ENCODE data around the gene PGPEP1.
"Not testable (repeated sequence)": the region's sequence is repeated elsewhere in the genome, so short reads cannot be mapped to it uniquely, and the experiment has no call there.

PGPEP1 gene

DNA sequence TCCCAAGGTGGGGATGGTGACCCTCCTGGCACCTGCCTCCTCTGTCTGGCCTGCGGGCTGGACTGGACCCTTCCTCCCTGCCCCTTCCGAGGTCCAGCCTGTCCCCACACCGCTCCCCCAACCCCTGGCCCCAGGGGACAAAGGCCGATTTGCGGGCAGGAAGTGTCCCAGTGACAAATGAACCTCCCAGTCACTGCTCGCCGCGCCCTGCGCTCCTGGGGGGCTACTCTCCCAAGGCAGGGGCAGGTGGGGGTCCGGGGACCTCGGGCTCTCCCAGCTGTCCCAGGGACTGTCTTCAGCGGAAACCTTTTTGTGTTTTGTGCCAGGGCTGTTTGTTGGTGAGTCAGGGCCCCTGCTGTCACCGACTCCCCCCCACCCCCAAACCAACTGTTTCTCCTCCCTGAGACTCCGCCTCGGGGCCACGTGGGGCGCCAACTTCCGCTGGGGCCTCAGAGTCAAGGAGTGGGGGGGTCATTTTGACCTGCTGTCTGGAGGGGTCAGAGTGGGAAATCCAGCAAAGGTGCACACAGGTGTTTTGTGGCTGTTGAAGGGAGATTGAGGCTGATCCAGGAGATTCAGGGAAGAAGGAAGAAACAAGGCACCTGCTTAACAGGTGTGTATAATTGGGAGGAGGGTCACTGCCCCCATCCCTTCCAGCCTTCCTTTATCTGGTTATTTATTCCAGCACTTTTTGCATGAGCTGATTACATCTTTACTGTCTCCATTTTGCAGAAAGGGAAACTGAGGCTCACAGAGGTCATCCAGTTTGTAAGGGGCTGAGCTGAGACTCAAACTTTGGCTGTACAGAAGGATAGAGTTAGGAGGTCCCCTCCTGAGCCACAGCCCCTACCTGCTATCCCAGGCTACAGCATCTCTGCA lies 831 bp downstream of the PGPEP1 start:
- TF ChIP-seq CTCF (IDR thresholded peaks at IDR 0.05; ENCODE audit: insufficient read depth, low read depth, low read length, missing control alignments), result no peak
- H3K4me3 ChIP-seq (ENCODE audit: low read depth, low read length), result peak overlapping the region; percentile 88
- DNase-seq (ENCODE audit: low read depth), result peak; percentile 80

DNA sequence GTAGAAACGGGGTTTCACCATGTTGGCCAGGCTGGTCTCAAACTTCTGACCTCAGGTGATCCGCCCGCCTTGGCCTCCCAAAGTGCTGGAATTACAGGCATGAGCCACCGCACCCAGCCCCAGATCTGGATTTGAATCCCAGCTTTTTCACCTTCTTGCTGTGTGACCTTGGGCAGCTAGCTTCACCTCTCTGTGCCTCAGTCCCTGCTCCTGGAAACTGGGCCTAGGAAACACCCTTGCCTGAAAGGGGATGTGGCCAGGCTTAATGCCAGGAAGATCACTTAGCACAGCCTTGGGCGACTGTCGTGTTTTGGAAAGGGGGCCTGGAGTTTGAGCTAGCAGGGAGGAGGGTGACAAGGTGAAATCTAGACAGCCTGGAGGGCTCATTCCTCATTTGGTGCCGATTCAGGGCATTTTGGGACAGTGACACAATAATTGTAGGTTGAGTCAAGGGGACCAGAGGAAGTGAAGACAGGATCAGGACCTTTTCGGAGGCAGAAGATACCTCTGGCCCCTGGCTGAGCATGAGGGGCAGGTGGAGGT lies 1.8 kb downstream of the PGPEP1 start:
- H3K4me3 ChIP-seq (ENCODE audit: low read depth, low read length), result no peak overlapping the region
- DNase-seq (ENCODE audit: low read depth), result no peak
- TF ChIP-seq CTCF (IDR thresholded peaks at IDR 0.05; ENCODE audit: insufficient read depth, low read depth, low read length, missing control alignments), result no peak

DNA sequence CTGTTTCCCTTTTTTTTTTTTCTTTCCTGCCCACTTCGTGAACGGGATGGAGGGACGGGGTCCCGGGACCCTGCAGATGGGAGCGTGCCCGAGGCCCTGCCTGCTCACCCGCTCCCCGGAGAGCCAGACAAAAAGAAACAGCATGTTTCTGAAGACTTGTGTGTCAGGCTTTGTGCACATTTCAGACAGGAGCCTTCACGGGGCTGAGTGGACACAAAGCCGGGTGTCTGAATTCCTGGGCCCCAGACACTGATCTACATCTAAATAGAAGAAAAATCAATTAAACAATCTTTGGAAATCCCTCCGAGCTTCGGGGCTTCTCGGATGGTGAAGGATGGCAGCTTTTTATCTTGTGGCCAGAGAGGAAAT lies 4.2 kb downstream of the PGPEP1 start:
- no peak for TF ChIP-seq CTCF (IDR thresholded peaks at IDR 0.05; ENCODE audit: insufficient read depth, low read depth, low read length, missing control alignments)
- H3K4me3 ChIP-seq (ENCODE audit: low read depth, low read length), result no peak overlapping the region
- no peak for DNase-seq (ENCODE audit: low read depth)

DNA sequence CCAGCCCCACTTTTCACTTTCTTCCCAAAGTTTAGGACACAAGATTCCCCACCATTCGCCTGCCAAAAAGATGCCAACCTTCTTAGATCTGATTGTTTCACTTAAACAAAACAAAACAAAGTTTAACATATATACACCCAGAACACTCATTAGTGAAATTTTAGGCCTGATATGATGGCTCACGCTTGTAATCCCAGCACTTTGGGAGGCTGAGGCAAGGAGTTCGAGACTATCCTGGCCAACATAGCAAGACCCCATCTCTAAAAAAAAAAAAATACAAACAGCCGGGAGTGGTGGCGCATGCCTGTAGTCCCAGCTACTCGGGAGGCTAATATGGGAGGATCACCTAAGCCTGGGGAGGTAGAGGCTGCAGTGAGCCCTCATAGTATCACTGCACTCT lies 4.9 kb downstream of the PGPEP1 start:
- no peak for TF ChIP-seq CTCF (IDR thresholded peaks at IDR 0.05; ENCODE audit: insufficient read depth, low read depth, low read length, missing control alignments)
- DNase-seq (ENCODE audit: low read depth), result no peak
- H3K4me3 ChIP-seq (ENCODE audit: low read depth, low read length), result no peak overlapping the region

DNA sequence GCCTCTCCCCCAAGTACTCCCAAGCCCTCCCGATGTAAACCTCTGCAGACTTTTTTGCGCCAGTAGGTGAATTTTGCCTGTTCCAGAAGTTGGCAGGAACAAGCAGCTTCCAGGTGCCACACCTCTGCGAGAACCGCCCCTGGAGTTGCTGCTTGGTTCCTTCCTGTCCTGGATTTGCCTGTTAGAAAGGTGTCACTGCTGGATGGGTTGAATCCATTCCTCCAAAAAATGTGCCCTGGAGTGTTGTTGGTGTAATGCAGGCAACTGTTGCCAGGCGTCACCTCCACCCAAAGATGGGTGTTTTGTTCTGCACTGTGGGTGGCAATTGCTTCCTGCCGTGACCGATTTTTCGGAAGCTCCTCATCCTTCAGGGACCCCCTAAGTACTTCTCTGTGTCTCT lies 5.7 kb downstream of the PGPEP1 start:
- no peak overlapping the region for H3K4me3 ChIP-seq (ENCODE audit: low read depth, low read length)
- no peak for TF ChIP-seq CTCF (IDR thresholded peaks at IDR 0.05; ENCODE audit: insufficient read depth, low read depth, low read length, missing control alignments)
- no peak for DNase-seq (ENCODE audit: low read depth)

- no peak overlapping the region for H3K4me3 ChIP-seq (ENCODE audit: low read depth, low read length)
- no peak for TF ChIP-seq CTCF (IDR thresholded peaks at IDR 0.05; ENCODE audit: insufficient read depth, low read depth, low read length, missing control alignments)
- DNase-seq (ENCODE audit: low read depth), result no peak
Measured at GRCh38 chr19:18348171-18348570, 7.8 kb downstream of the PGPEP1 start.

GRCh38 chr19:18348818-18349339 lies 8.5 kb downstream of the PGPEP1 start:
- H3K4me3 ChIP-seq (ENCODE audit: low read depth, low read length); DNase-seq (ENCODE audit: low read depth): not testable (repeated sequence)
